Endothelial cell of umbilical vein (primary cell): ENCODE measurements around the gene C1QTNF8.

ENCODE experiments used
- EZH2 ChIP-seq: IDR thresholded peaks from 2 replicates; pipeline ENCODE4 v1.6.1; 2012; ENCODE audit warnings: borderline replicate concordance, low read depth, mild to moderate bottlenecking, moderate library complexity, low read length, inconsistent platforms; ENCODE audit not compliant: severe bottlenecking
- GATA2 ChIP-seq: IDR thresholded peaks from 2 replicates; pipeline ENCODE4 v1.7.0; 2011; ENCODE audit warnings: low read depth, mild to moderate bottlenecking, moderate library complexity, mixed read lengths, low read length; ENCODE audit not compliant: insufficient read length, insufficient read depth
- JUN ChIP-seq: IDR thresholded peaks from 2 replicates; pipeline ENCODE4 v1.6.1; 2011; ENCODE audit warnings: borderline replicate concordance, low read depth; ENCODE audit not compliant: insufficient read length, insufficient read depth
- POLR2A ChIP-seq: IDR thresholded peaks from 2 replicates; pipeline ENCODE4 v1.6.1; 2012; ENCODE audit warnings: low read depth, mild to moderate bottlenecking, control low read depth, low read length
- POLR2AphosphoS5 ChIP-seq: IDR thresholded peaks from 2 replicates; pipeline ENCODE4 v1.6.1; 2012; ENCODE audit warnings: low read depth, mild to moderate bottlenecking, control low read depth, low read length, moderate library complexity; ENCODE audit not compliant: insufficient read depth
- TF ChIP-seq, protein P1 (sequence below), 2 donors: IDR thresholded peaks; 1 replicate in 1 of 2; 2 replicates in 1 of 2; pipeline ENCODE4 v1.5.1; 2011; ENCODE audit warnings: low read length in 2 of 2, mild to moderate bottlenecking in 2 of 2, moderate library complexity in 2 of 2, control low read depth in 1 of 2, inconsistent platforms in 1 of 2, low read depth in 1 of 2; ENCODE audit not compliant: insufficient read depth in 1 of 2; ENCODE audit errors: extremely low read depth in 1 of 2
- TF ChIP-seq, protein P2 (sequence below): IDR thresholded peaks from 2 replicates; pipeline ENCODE4 v1.6.1; 2011; ENCODE audit not compliant: insufficient read depth, insufficient read length

DNA sequence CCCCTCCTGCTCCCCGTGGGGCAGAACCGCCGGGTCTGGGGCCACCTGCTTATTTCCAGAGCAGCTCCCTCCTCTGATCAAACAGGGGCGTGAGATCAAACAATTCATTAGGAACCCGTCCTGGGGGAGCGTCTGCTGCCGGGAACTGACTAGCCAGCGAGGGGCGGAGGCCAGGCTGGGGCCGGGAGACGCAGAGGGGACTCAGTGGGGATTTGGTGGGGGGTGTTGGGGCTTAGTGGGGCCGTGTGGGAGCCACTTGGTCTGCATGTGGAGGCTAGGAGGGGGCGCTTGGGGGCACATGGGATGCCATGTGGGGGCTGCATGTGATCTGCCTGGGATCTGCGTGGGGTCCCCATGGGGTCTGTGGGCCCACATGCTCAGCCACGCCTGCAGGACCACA is 36.4 kb upstream of the C1QTNF8 start:
- TF ChIP-seq POLR2AphosphoS5 (no peak), POLR2A (no peak), EZH2 (no peak), GATA2 (no peak), JUN (no peak)
- TF ChIP-seq, protein P1, sequence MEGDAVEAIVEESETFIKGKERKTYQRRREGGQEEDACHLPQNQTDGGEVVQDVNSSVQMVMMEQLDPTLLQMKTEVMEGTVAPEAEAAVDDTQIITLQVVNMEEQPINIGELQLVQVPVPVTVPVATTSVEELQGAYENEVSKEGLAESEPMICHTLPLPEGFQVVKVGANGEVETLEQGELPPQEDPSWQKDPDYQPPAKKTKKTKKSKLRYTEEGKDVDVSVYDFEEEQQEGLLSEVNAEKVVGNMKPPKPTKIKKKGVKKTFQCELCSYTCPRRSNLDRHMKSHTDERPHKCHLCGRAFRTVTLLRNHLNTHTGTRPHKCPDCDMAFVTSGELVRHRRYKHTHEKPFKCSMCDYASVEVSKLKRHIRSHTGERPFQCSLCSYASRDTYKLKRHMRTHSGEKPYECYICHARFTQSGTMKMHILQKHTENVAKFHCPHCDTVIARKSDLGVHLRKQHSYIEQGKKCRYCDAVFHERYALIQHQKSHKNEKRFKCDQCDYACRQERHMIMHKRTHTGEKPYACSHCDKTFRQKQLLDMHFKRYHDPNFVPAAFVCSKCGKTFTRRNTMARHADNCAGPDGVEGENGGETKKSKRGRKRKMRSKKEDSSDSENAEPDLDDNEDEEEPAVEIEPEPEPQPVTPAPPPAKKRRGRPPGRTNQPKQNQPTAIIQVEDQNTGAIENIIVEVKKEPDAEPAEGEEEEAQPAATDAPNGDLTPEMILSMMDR (IDR thresholded peaks at IDR 0.05; ENCODE audit: extremely low read depth in 1 of 2, insufficient read depth in 1 of 2, low read depth in 1 of 2, low read length in 2 of 2): no peak
- TF ChIP-seq, protein P2, sequence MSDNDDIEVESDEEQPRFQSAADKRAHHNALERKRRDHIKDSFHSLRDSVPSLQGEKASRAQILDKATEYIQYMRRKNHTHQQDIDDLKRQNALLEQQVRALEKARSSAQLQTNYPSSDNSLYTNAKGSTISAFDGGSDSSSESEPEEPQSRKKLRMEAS: no peak
